GM18502 (cell line): ENCODE measurements around the gene SNX8.

ENCODE experiments used
- ATAC-seq: cut with Tn5 transposase; IDR thresholded peaks from one replicate; pipeline ENCODE4 v1.9.1; 2021; ENCODE audit warnings: mild to moderate bottlenecking; ENCODE audit not compliant: unreplicated experiment, poor library complexity

Gene SNX8

DNA sequence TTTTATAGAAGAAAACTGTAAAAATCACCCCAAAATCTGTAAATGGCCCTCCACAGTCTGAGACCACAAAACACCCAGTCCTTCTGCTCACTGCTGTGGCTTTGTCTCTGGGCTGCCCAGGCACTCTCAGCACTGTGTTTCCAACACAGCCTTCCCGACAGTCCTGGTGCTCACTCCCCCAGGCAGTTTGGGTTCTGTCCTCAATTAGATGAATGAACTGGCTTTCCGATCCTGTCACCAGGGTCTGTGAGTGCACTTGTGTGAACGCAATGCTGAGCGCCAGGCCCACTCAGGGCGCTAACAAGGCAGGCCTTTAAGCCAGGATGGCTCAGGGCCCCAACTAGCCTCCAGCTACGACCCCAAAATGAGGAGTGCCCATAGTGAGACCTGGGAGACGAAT, 84.8 kb downstream of the SNX8 start:
- no peak for ATAC-seq

DNA sequence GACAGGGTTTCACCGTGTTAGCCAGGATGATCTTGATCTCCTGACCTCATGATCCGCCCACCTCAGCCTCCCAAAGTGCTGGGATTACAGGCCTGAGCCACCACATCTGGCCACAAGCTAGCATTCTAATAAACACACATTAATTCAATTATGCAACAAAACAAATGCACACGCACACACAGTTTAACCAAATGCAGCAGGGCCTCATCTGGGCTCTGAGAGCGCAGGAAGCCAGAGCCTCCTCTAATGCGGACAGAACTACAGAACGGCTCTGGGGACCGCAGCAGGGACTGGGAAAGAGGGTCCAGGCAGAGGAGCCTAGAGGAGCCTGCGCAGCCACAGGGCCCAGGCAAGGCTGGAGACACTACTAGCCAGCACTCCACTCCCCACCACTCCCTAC, 85.3 kb downstream of the SNX8 start:
- no peak for ATAC-seq

- ATAC-seq: no peak
Observed at GRCh38 chr7:2227699-2228098, 86.5 kb downstream of the SNX8 start.

DNA sequence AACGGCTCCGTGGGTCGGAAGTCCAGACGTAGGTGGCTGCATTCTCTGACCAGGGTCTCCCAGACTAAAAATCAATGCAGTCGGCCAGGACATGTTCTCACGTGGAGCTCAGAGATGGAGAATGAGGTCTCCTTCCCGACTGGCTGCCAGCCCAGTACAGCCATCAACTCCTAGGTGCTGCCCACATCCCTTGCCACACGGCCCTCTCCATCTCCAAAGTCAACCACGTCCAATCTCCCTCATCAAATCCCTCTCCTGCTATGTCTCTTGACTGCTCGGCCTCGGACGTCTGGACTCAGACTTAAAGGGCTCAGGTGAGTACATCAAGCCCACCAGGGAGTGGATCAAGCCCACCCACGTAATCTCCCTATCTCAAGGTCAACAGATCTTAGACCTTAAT, 88.4 kb downstream of the SNX8 start:
- no peak for ATAC-seq

DNA sequence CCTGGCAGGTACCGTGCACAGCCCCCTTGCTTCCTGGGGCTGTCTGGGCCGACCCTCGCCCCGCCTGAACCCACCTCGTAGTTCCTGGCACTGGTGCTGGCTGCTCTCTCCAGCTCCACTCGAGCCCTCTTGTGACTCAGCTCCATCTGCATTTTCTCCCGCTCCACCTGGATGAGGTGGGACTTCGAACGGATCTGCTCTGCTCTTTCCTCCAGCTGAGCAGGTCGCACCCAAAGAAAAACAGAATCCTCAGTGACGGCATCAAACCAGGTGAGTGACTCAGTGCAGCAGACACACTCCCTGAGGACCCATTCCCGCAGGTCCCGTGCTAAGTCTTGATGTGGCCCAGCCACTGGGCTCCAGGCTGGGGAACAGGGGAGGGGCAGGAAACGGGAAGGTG, 88.9 kb downstream of the SNX8 start:
- no peak for ATAC-seq

DNA sequence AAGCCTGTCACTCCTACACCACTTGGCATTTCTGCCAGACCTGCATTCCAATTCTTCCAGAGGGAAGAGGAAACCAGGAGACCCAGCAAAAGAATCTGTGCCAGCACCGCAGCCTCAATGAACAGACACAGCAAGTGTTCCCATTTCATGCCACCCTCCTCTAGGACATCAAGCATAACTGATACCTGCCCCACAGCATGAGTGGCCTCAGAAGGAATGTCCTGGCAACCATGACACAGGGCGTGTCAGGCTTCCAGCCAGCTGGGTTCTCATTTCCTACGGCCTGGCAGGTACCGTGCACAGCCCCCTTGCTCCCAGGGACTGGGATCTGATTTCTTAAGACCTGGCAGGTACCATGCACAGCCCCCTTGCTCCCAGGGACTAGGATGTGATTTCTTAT, 89.3 kb downstream of the SNX8 start:
- no peak for ATAC-seq

- no peak for ATAC-seq
Observed at GRCh38 chr7:2224491-2224928, 89.7 kb downstream of the SNX8 start.

DNA sequence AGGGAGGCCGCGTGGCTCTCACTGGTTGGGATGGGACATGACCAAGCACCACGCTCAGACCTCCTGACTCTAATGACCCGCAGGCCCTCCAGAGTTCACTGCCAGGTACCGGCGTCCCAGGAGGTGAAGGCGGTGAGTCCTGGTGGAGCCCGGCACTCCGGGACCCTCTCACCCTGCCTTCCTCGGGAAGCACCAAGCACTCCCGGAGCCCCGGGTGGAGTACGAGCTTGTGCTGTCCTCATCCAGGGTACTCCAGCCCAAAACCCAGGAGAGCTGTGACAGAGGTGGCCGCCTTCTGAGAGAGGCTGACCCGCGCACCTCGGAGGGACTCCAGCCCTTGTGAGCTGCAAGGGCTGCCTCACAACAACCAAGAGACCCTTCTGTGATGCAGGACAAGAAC, 90.9 kb downstream of the SNX8 start:
- ATAC-seq: no peak

DNA sequence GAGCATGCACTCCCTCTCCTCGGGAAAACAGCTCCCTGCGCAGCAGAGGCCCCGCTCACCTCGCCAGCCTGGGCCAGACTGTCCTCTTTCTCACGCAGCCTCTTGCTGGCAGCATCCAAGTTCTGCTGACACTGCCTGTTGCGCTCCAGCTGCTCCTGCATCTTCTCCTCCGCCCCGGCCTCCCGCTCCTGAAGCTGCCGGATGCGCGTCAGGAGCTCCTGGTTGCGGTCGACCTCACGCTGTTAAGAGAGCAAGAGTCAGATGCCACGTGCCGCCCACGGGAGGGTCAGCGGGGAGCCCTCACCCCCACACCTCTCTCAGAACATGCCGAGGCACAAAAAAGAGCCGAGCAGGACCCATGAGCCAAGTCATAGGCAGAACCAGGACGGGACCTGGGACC, 91.7 kb downstream of the SNX8 start:
- no peak for ATAC-seq

DNA sequence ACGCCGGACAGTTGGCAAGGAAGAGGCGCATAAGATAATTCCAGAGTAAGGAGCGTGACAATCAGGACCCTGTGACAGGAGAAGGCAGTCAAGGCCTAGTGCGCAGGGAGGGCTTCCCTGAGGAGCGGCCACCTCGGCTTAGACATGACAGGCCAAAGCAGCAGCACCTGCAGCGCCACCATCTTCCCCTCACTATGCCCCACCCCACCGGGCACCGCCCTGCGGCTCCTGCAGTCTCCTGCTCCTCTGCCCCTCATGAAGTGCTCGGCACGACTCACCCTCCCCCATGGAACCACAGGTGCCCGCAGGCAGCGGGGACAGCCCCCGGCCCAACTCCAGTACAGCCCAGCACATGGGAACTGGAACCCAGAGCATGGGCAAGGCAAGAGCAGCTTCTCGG, 93.3 kb downstream of the SNX8 start:
- no peak for ATAC-seq

- ATAC-seq: no peak
Observed at GRCh38 chr7:2220506-2220905, 93.7 kb downstream of the SNX8 start.

DNA sequence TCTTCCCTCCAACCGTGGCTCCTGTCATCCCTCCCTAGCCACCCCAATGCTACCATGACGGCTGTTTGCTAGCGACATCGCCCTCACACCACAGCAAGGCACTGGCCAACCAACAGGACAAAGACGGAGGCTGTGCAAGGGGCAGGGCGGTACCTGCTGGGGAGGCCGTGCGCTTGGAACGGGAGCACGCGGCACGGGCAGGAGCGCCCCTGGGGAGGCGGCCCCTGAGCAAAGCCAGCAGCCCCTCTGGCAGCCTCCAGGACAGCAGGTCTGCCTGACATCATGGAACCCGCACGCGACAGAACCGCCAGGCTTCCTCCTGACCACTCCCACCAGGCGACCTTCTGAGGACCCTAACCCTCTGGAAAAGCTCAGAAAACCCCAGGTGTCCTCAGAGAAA, 94.2 kb downstream of the SNX8 start:
- no peak for ATAC-seq

- ATAC-seq: no peak
Observed at GRCh38 chr7:2219606-2220005, 94.6 kb downstream of the SNX8 start.

DNA sequence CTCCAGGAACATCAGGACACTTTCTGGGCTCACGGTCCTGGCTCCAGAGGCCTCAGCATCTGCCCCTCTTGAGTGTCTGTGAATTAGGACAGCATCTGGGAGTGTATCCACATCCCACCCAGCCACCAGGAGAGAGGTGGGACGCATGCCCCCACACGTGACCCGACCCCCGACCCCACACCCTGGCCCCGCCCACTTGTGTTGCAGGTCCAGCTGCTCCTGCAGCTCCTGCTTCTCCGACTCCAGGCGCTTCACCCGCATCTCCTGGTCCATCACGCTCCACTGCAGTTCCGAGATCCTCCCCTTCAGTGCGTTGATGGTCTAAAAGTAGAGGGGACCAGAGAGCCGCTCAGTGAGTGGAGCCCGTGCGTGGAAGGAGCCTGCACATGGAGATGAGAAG, 95.1 kb downstream of the SNX8 start:
- ATAC-seq: no peak

GRCh38 chr7:2218444-2218785, 95.8 kb downstream of the SNX8 start:
- no peak for ATAC-seq

GRCh38 chr7:2217716-2218443, 96.4 kb downstream of the SNX8 start:
- no peak for ATAC-seq

- ATAC-seq: no peak
Observed at GRCh38 chr7:2217206-2217605, 97.0 kb downstream of the SNX8 start.

GRCh38 chr7:2215851-2216250, 98.4 kb downstream of the SNX8 start:
- no peak for ATAC-seq

DNA sequence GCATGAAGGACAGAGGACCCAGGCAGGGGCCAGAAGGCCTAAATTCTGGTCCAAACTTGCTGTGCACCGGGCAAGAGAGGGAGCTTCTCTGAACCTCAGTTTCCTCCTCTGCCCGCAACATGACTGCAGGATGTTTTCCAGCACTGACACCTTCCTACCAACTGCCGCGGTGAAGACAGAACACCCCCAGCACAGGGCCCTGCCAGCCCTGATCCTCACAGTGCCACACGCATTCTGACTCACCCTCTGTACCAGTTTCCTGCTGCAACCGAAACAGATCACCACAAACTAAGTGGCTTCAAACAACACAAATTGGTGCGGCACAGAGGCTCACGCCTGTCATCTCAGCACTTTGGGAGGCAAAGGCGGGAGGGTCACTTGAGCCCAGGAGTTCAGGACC, 99.6 kb downstream of the SNX8 start:
- ATAC-seq: no peak

- no peak for ATAC-seq
Observed at GRCh38 chr7:2213551-2214215, 100.6 kb downstream of the SNX8 start.

- ATAC-seq: no peak
Observed at GRCh38 chr7:2212906-2213305, 101.3 kb downstream of the SNX8 start.

GRCh38 chr7:2211926-2212325, 102.3 kb downstream of the SNX8 start:
- ATAC-seq: no peak
